H4 (cell line): Measurements from ENCODE around the gene NLRP6. TPM values are rescaled to one million over a fixed set of nuclear protein-coding genes. Genes with fewer than 3 reads are reported as not detected.
"Not testable (repeated sequence)": the region's sequence is repeated elsewhere in the genome, so short reads cannot be mapped to it uniquely, and the experiment has no call there.

Experiments used
- DNase-seq: peaks from one replicate; pipeline ENCODE4 v3.0.0-alpha.2; 2015; ENCODE audit warnings: low spot score
- total RNA-seq: library from RNA; depleted of rRNA; stranded (reverse); fragments of >200 nt; shearing (Covaris generic); gene quantifications from 2 replicates; pipeline ENCODE4 v1.2.3, GENCODE V29; 2014; rRNA removed

The NLRP6 gene
- total RNA-seq = not detected in 2 replicates

- DNase-seq = no peak
Observed at GRCh38 chr11:278001-278951, at the start of gene NLRP6. Gene NLRP6, plus strand, starts transcription at chr11:278407. Its CDS starts 163 bp downstream, at chr11:278570.

DNA sequence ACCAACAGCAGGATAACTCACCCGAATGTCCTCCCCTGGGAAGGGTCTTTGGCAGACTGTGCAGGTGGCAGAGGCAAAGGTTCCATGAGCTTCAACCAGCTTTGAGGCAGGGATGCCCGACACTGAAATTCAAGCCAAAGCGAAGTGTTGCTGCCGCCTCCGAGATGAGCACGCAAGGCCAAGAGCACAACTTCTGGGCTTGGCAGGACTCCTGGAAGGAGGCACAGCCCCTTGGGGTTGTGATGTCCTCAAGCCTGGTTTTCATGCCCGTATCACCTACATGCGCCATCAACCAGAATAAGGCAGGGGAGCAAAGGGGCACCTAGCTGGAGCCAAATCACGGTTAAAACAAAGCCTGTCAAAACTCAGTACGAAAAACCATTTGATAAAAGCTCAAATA lies 47.8 kb upstream of the NLRP6 start:
- no peak for DNase-seq

- DNase-seq = no peak
Observed at GRCh38 chr11:232783-233565, 45.2 kb upstream of the NLRP6 start.

- no peak for DNase-seq
Observed at GRCh38 chr11:235180-235579, 43.0 kb upstream of the NLRP6 start.

DNA sequence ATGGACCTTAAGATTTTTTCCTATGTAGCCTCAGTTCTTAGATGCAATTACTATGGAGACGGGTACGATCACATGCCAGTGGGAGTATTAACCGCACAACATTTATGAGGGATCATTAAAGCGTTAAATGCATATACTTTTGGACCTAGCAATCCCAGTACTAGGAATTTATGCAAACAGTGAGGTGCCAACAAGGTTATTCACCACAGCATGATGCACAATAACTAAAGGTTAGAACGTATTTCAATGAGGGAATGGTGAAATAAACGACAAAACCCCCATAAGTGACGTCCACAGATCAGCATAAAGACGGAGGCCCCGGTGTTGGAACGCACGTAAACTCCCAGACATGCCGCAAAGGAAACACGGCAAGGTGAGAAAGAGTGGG lies 42.6 kb upstream of the NLRP6 start:
- DNase-seq = no peak

DNA sequence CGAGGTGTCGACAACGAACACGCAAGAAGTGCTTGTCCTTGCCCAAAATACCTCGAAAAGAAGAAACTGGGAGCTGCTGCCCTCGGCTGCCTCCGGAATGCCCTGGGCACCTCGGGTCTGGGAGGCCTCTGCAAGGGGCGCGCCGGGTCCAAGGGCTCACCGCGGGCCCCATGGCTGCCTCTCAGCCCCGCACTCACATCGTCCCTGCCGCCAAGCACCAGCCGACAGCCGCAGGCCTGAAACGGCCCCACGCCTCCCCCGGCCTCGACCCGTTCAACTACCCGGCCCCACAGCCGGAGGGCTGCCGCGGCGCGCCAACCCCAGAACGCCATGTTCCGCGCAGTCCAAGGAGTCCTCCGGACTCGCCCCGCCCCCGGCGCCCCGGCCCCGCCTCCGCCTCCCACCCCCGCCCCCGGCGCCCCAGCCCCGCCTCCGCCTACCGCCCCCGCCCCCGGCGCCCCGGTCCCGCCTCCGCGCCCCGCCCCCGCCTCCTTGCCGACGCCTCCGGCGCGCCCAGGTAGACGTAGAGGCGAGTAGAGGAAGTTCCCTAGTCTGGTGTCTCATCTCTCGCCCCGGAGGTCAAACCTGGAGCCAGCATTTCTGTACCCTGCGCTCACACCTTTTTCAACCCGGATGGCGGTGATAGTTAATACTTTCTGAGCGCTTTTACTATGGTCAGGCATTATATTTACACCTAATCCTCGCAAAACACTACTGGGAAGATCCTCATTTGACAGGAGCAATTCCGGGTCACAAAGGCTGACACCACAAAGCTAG lies 42.0 kb upstream of the NLRP6 start, which contains the start of gene SIRT3:
Gene SIRT3, minus strand, starts transcription at position 346 of the 777 bp plus-strand sequence. Its CDS starts 14 bp downstream, at position 332.
- peak; percentile 81 for DNase-seq

- peak; percentile 78 for DNase-seq
Observed at GRCh38 chr11:236774-237767, 41.1 kb upstream of the NLRP6 start, which contains the start of gene PSMD13. Gene PSMD13, plus strand, starts transcription at chr11:236976. Its CDS starts 74 bp downstream, at chr11:237050.

DNA sequence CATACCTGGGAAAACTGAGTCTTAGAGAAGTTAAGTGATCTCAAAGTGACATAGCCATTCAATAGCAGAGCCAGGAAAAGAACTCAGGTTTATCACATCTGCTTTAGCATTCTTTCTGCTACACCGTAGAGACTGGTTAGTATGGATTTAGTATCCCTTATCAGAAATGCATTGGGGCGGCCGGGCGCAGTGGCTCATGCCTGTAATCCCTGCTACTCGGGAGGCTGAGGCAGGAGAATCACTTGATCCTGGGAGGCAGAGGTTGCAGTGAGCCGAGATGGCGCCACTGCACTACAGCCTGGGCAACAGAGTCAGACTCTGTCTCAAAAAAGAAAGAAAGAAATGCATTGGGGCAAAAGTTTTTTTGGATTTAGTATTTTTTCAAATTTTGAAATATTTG lies 39.9 kb upstream of the NLRP6 start:
- not testable (repeated sequence) for DNase-seq

- DNase-seq = no peak
Observed at GRCh38 chr11:240315-240714, 37.9 kb upstream of the NLRP6 start.

DNA sequence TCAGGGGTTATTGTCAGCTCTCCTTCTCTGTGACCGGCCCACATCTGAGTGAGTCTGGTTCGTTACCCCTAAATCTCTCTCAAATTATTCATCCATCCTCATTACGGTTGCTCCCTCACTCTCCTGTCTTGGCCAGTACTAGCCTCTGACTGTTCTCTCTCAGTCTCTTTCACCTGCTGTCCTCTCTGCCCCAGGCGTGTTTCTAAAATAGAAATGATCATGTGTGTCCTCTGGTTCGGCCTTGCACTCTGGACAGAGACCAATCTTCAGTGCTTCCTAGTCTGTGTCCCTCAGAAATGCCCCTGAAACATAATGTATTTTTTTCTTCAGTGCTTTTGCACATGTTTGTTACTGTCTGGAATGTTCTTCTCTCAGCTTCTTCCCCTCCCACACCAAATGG lies 36.6 kb upstream of the NLRP6 start:
- no peak for DNase-seq

GRCh38 chr11:244376-244775 lies 33.8 kb upstream of the NLRP6 start:
- DNase-seq = no peak

GRCh38 chr11:249062-249461 lies 29.1 kb upstream of the NLRP6 start:
- DNase-seq = no peak

- no peak for DNase-seq
Observed at GRCh38 chr11:250274-250673, 27.9 kb upstream of the NLRP6 start.

DNA sequence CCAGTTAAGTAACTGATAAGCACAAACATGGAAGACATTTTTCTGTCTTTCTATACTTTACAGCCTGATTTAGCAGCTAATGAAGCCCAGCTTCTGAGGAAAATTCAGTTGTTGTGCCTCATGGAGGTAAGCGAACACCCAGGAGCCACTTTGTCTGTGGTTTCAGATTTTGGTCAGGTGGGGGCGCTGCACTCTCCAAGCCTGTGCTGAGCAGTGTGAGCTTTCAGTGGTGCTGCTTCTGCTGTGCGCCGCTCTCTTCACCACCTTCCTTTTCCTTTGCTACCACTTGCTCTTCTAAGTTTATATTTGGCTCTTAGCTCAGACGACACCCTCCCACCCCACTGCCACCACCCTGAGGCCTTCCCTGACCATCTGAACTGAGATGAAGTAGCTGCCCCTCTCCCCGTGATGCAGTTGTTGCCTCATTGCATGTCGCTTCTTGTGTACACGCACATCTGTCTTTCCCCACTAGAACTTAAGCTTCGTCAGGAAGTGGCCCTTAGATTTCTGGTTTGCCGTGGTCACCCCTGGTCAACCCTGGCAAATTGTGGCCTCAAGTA lies 27.4 kb upstream of the NLRP6 start:
- DNase-seq = peak; percentile 38

DNA sequence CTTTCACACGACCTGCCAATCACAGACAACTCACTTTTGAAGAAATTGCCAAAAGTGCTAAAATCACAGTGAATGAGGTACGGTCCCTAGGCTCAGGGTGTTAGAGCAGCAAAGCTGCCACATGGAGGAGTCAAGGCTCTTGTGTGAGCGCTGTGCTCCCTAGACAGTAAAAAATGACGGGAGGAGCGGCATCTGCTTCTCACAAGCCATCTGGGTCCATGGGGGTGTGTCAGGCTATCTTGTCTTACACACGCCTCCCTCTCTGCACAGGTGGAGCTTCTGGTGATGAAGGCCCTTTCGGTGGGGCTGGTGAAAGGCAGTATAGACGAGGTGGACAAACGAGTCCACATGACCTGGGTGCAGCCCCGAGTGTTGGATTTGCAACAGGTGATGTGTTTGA lies 26.7 kb upstream of the NLRP6 start:
- no peak for DNase-seq

- DNase-seq = no peak
Observed at GRCh38 chr11:252666-253065, 25.5 kb upstream of the NLRP6 start.

- DNase-seq = no peak
Observed at GRCh38 chr11:253160-253885, 24.9 kb upstream of the NLRP6 start.

DNA sequence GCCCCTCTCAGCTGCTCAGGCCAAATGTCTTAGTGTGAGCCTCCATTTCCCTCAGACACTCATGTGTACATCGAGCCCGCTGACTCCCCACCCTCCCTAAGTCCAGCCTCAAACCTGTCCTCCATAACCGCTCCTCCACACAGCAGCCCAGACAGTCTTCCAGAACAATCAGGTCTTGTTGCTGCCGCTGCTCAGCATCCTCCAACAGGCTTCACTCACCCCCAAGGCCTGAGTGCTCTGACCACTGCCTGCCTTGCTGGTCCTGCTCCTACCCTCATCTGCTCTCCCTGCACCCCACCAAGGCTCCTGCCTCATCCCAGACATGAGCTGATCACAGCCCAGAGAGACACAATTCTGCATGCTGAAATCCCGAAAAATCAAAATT lies 24.3 kb upstream of the NLRP6 start:
- DNase-seq = no peak

GRCh38 chr11:255176-255575 lies 23.0 kb upstream of the NLRP6 start:
- DNase-seq = no peak
